Ovary (tissue), 10 donors: ENCODE data around the gene DDX28. TPM values are rescaled to one million over a fixed set of nuclear protein-coding genes. Genes with fewer than 3 reads are reported as not detected.

Experiments
- DNase-seq, 5 donors: peaks; one replicate each; pipeline ENCODE4 v3.0.0-alpha.2; 2019 to 2020
- H3K27ac ChIP-seq, 2 donors: fragments of 200-600 bp; one replicate each; pipeline versions ENCODE4 v1.5.1 to v1.8.0; 2019 to 2022
- H3K27me3 ChIP-seq: fragments of 200-600 bp; one replicate; pipeline ENCODE4 v1.8.0; 2022
- H3K36me3 ChIP-seq: fragments of 200-600 bp; sonication (generic); one replicate; pipeline ENCODE4 v1.5.1; 2019
- H3K4me1 ChIP-seq: one replicate; pipeline ENCODE4 v1.8.1; 2013; ENCODE audit warnings: mild to moderate bottlenecking, moderate library complexity; ENCODE audit not compliant: insufficient read depth
- H3K4me3 ChIP-seq: fragments of 200-600 bp; sonication (generic); one replicate; pipeline ENCODE4 v1.5.1; 2017
- H3K9me3 ChIP-seq, 2 donors: fragments of 200-600 bp in 1 of 2; sonication (generic) in 1 of 2; one replicate each; pipeline versions ENCODE4 v1.5.1 to v1.8.1; 2013 to 2019; ENCODE audit warnings: mild to moderate bottlenecking in 1 of 2, moderate library complexity in 1 of 2
- EP300 ChIP-seq: sonication (generic); formaldehyde crosslinking; IDR thresholded peaks from one replicate; pipeline ENCODE4 v1.6.1; 2017; ENCODE audit warnings: antibody characterized with exemption
- POLR2A ChIP-seq: fragments of 450-650 bp; IDR thresholded peaks from one replicate; pipeline ENCODE4 v1.6.1; 2017; ENCODE audit warnings: antibody characterized with exemption, mild to moderate bottlenecking, moderate library complexity
- WGBS, 3 donors: extraction: QIAGEN DNeasy Blood & Tissue Kit in 1 of 3; methylation state at CpG; one replicate each; pipeline versions ENCODE4 v1.1.5 to v1.1.7; 2013 to 2017; 5-methylcytosine and 5-hydroxymethylcytosine counted together
- intact Hi-C, 4 donors: fragments of 100-400 bp; cut with DNase I; formaldehyde crosslinking; loops; one replicate each; pipeline versions ENCODE4 v1.11.0 to v1.15.1; 2022 to 2023
- long read RNA-seq, 3 donors: library from polyadenylated mRNA in 2 of 3; unstranded in 2 of 3; transcript quantifications; one replicate each; pipeline ENCODE4 v2.0.0 and lab custom pipeline, GENCODE V29; 2021 to 2026
- polyA plus RNA-seq, 2 donors: library from polyadenylated mRNA; stranded (reverse); fragments of 200-250 nt in 1 of 2; fragments of 350-450 nt in 1 of 2; fragmentation: Illumina TruSeq in 1 of 2; extraction: RNeasy Lipid Tissue Mini Kit (QIAGEN cat#74804) in 1 of 2; gene quantifications; one replicate each; pipeline ENCODE4 v1.2.3, GENCODE V29; 2013 to 2014
- total RNA-seq, 7 donors: library from RNA; depleted of rRNA in 2 of 7; stranded (reverse); fragments of >200 nt in 2 of 7; fragmentation: NEBNext Ultra II Directional in 3 of 7; extraction: Animal tissue kit (Norgen Biotek cat#: 25700) in 3 of 7; gene quantifications; one replicate each; pipeline versions ENCODE4 v1.1.0 to v1.2.4, GENCODE V29; 2016 to 2023
- TF ChIP-seq, protein P1 (sequence below), 3 donors: fragments of 450-650 bp in 2 of 3; fragments of 200-600 bp in 1 of 3; IDR thresholded peaks; one replicate each; pipeline versions ENCODE4 v1.5.1 to v1.8.0; 2016 to 2022; ENCODE audit warnings: antibody characterized with exemption in 3 of 3, mild to moderate bottlenecking in 1 of 3
- donor health status: DM: no; HTN: no; CAD: no; lungs with moderate emphysema.
- donor health status: DM: no; HTN: no; CAD: no.
- donor health status: Bipolar disorder and iron deficiency.
- donor health status: DM: yes; HTN: yes; CAD: no.
- donor health status: DM: no; HTN: no; CAD: no.
- donor health status: DM: yes; HTN: yes; CAD: no.

The DDX28 gene, protein sequence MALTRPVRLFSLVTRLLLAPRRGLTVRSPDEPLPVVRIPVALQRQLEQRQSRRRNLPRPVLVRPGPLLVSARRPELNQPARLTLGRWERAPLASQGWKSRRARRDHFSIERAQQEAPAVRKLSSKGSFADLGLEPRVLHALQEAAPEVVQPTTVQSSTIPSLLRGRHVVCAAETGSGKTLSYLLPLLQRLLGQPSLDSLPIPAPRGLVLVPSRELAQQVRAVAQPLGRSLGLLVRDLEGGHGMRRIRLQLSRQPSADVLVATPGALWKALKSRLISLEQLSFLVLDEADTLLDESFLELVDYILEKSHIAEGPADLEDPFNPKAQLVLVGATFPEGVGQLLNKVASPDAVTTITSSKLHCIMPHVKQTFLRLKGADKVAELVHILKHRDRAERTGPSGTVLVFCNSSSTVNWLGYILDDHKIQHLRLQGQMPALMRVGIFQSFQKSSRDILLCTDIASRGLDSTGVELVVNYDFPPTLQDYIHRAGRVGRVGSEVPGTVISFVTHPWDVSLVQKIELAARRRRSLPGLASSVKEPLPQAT
- total RNA-seq (10 to 100 TPM in 3 of 7 donors, 1 to 10 TPM in 4; 6.8 to 14.0 (median 9.7) TPM), polyA plus RNA-seq (1 to 10 TPM; 9.2 to 9.3 TPM)
- long read RNA-seq, donor 1, transcript DDX28-201 (1 exons, 2,169 nt): major isoform, 87 of 87 reads
- long read RNA-seq, donor 1, partial matches to known transcripts: 0 of 87 reads
- long read RNA-seq, donor 1, other reads (novel, unspliced or antisense): 0 of 87 reads
- long read RNA-seq, donor 2, transcript DDX28-201 (1 exons, 2,169 nt): major isoform, 18 of 18 reads
- long read RNA-seq, donor 2, partial matches to known transcripts: 0 of 18 reads
- long read RNA-seq, donor 2, other reads (novel, unspliced or antisense): 0 of 18 reads
- long read RNA-seq, donor 3, transcript DDX28-201 (1 exons, 2,169 nt): major isoform, 19 of 19 reads
- long read RNA-seq, donor 3, partial matches to known transcripts: 0 of 19 reads
- long read RNA-seq, donor 3, other reads (novel, unspliced or antisense): 0 of 19 reads

DNA sequence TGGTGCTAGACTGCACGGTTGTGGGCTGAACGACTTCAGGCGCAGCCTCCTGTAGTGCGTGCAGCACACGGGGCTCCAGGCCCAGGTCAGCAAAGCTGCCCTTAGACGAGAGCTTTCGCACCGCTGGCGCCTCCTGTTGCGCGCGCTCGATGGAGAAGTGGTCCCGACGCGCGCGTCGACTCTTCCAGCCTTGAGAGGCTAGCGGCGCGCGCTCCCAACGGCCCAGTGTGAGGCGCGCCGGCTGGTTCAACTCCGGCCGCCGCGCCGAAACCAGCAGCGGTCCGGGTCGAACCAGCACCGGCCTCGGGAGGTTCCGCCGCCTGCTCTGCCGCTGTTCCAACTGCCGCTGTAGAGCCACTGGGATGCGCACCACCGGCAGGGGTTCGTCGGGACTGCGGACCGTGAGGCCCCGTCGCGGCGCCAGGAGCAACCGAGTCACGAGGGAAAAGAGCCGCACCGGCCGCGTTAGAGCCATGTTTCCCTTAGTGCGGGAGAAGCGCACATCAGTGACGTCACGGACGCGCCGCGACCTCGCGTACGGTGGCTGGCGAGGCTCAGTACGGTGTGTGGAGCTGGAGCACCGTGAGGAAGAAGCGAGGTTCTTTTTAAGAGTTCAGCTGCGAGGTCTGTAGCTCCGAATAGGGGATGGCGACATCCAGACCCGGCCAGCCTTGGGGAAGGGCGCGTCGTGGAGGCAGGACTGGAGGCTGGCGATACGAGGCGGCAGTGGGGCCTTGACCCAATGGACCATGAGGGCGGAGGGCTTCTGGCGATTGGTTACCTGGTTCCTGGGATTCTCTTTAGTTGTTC is at the start of gene DDX28, which contains the start of gene DUS2:
TSS of gene DDX28 (minus strand) at position 505 of the 810 bp plus-strand sequence. CDS start at position 475, 30 bp downstream.
TSS of gene DUS2 (plus strand) at position 557 of the 810 bp plus-strand sequence. CDS start 14,740 bp downstream, outside the sequence.
- Histone ChIP-seq H3K27me3 (no peaks in the 10 kb centered on the region), H3K27ac (peak within 1 kb of the TSS; percentile 74 to 77), H3K9me3 (no peaks in the 10 kb centered on the region), H3K4me3 (peak within 1 kb of the TSS; percentile 92), H3K4me1 (peaks cover 9% of the 10 kb centered on the region), H3K36me3 (no peaks in the 10 kb centered on the region)
- intact Hi-C loops: loop anchor here in 1 of 4 donors (10.0 kb wide), 1 partner anchor 348 kb away; no protein-coding TSS in a partner anchor
- WGBS, 3 donors: 0% methylated on average over 41 to 84 of the region's 84 CpGs
- TF ChIP-seq EP300 (no peak), POLR2A (peak; percentile 70)
- TF ChIP-seq, protein P1, sequence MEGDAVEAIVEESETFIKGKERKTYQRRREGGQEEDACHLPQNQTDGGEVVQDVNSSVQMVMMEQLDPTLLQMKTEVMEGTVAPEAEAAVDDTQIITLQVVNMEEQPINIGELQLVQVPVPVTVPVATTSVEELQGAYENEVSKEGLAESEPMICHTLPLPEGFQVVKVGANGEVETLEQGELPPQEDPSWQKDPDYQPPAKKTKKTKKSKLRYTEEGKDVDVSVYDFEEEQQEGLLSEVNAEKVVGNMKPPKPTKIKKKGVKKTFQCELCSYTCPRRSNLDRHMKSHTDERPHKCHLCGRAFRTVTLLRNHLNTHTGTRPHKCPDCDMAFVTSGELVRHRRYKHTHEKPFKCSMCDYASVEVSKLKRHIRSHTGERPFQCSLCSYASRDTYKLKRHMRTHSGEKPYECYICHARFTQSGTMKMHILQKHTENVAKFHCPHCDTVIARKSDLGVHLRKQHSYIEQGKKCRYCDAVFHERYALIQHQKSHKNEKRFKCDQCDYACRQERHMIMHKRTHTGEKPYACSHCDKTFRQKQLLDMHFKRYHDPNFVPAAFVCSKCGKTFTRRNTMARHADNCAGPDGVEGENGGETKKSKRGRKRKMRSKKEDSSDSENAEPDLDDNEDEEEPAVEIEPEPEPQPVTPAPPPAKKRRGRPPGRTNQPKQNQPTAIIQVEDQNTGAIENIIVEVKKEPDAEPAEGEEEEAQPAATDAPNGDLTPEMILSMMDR (IDR thresholded peaks at IDR 0.05): peak in 1 of 3 donors; percentile 37
- DNase-seq: peak; percentile 87 to 96 (median 92)

DNA sequence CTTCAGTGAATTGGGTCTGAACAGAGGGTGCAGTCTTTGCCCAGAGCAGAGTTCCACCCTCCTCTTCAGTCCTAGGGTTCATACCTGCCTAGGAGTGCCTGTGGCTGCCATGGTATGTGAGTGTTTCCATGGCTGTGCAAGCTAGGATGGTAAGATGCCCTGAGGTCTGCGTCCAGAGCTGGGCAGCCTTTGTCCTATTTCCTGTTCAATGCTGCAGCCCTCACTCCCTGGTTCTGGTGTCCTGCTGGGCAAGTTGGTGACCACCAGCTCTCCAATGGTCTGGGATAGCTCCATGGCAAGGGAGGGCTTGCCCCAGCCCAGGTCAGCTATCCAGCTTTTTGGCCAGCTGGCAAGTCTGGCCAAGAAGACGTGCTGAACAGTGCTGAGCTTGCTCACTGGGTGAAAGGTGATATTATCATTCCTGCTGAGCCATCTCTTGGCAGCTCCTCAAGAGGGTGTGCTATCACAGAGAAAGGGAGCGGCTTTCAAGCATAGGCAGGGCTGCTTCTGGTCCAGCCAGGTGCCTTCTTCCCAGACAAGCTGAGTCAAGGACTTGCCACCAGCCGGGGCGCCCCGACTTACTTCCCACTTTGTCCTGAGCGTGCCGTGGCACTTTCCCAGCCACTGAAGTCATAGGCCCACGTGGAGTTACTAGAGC is 49.1 kb upstream of the DDX28 start:
- Histone ChIP-seq H3K36me3 (no peaks in the 10 kb centered on the region), H3K27me3 (no peaks in the 10 kb centered on the region), H3K4me3 (no peak overlapping the region), H3K4me1 (peaks cover 11% of the 10 kb centered on the region), H3K9me3 (no peaks in the 10 kb centered on the region), H3K27ac (no peak overlapping the region)
- TF ChIP-seq POLR2A (no peak), EP300 (no peak)
- 15 to 35% (median 19%) methylated on average over 9 of the region's 9 CpGs for WGBS, 3 donors
- DNase-seq: peak; percentile 46 to 67 (median 67)
- intact Hi-C loops: loop anchor here in 1 of 4 donors (10.0 kb wide), 1 partner anchor 153 kb away; no protein-coding TSS in a partner anchor

DNA sequence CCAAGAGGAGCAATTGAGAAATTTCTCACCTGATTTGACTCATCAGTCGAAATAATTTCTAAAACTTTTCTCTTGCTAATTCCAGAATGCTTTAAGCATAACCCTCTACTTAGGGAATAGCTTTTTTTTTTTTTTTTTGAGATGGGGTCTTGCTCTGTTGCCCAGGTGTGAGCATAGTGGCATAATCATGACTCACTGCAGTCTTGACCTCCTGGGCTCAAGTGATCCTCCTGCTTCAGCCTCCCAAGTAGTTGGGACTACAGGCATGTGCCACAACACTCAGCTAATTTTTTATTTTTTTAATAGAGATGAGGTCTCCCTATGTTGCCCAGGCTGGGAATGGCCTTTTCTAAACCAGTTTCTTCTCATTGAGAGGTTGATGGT is 48.5 kb upstream of the DDX28 start:
- intact Hi-C loops: loop anchor here in 1 of 4 donors (10.0 kb wide), 1 partner anchor 153 kb away; no protein-coding TSS in a partner anchor
- TF ChIP-seq, protein P1 (IDR thresholded peaks at IDR 0.05): no peak
- TF ChIP-seq EP300: no peak
- no peak for TF ChIP-seq POLR2A
- no peaks in the 10 kb centered on the region for H3K36me3 ChIP-seq

More for the DNA sequence above, 48.5 kb upstream of the DDX28 start:
- 92 to 100% (median 95%) methylated on average over 1 of the region's 1 CpG for WGBS, 3 donors
- no peak for DNase-seq
- Histone ChIP-seq H3K4me1 (peaks cover 11% of the 10 kb centered on the region), H3K4me3 (no peak overlapping the region), H3K9me3 (no peaks in the 10 kb centered on the region), H3K27ac (no peak overlapping the region), H3K27me3 (no peaks in the 10 kb centered on the region)
